H1 (cell line): ENCODE data around the gene KLHL17. TPM values are rescaled to one million over a fixed set of nuclear protein-coding genes. Genes with fewer than 3 reads are reported as not detected.

ENCODE experiments used
- E2F6 ChIP-seq: IDR thresholded peaks from 2 replicates; pipeline ENCODE4 v1.6.1; 2012; ENCODE audit warnings: inconsistent platforms
- EZH2 ChIP-seq: fragments of 200-600 bp; sonication (generic); IDR thresholded peaks from 2 replicates; pipeline ENCODE4 v1.7.1; 2012; ENCODE audit warnings: low read depth, mild to moderate bottlenecking, moderate library complexity, low read length, inconsistent platforms; ENCODE audit not compliant: severe bottlenecking
- HDAC2 ChIP-seq, 2 experiments: fragments of 300-600 bp in 1 of 2; sonication (generic) in 1 of 2; IDR thresholded peaks; 2 replicates each; pipeline ENCODE4 v1.6.1; 2011 to 2012; ENCODE audit warnings: low read depth in 2 of 2, low read length in 2 of 2, mild to moderate bottlenecking in 2 of 2, moderate library complexity in 2 of 2, borderline replicate concordance in 1 of 2, inconsistent platforms in 1 of 2
- RXRA ChIP-seq: IDR thresholded peaks from 2 replicates; pipeline ENCODE4 v1.6.1; 2011; ENCODE audit warnings: low read depth, mild to moderate bottlenecking, low read length, moderate library complexity; ENCODE audit not compliant: insufficient read depth
- polyA plus RNA-seq, 7 experiments: library from polyadenylated mRNA; depleted of rRNA in 3 of 7; stranded (reverse) in 5 of 7; unstranded in 2 of 7; fragments of >200 nt in 5 of 7; fragments of 200-250 nt in 2 of 7; gene quantifications; 1 replicate in 5 of 7; 2 replicates in 1 of 7; 4 replicates in 1 of 7; pipeline versions ENCODE4 v1.2.1 to v1.2.3, GENCODE V29; 2011 to 2013; ENCODE audit warnings: missing spikeins in 2 of 7, mixed read lengths in 2 of 7
- total RNA-seq: library from RNA; stranded (reverse); fragmentation: NEBNext Ultra II Directional; extraction: Animal tissue kit (Norgen Biotek cat#: 25700); gene quantifications from 2 replicates; pipeline ENCODE4 v1.2.1, GENCODE V29; 2021
- TF ChIP-seq, protein P1 (sequence below): fragments of 300-600 bp; sonication (generic); IDR thresholded peaks from 2 replicates; pipeline ENCODE4 v1.7.1; 2012; ENCODE audit warnings: low read length, moderate library complexity, mild to moderate bottlenecking, inconsistent platforms; ENCODE audit not compliant: insufficient replicate concordance
- TF ChIP-seq, protein P2 (sequence below): IDR thresholded peaks from 2 replicates; pipeline ENCODE4 v1.6.1; 2012; ENCODE audit warnings: low read length, inconsistent platforms

KLHL17 gene
- total and polyA plus RNA-seq, 2 of the 8 experiments (the other 6 are each of a cell fraction or from before 2014, with no cell fraction given), result 32.6 to 36.1 TPM

DNA sequence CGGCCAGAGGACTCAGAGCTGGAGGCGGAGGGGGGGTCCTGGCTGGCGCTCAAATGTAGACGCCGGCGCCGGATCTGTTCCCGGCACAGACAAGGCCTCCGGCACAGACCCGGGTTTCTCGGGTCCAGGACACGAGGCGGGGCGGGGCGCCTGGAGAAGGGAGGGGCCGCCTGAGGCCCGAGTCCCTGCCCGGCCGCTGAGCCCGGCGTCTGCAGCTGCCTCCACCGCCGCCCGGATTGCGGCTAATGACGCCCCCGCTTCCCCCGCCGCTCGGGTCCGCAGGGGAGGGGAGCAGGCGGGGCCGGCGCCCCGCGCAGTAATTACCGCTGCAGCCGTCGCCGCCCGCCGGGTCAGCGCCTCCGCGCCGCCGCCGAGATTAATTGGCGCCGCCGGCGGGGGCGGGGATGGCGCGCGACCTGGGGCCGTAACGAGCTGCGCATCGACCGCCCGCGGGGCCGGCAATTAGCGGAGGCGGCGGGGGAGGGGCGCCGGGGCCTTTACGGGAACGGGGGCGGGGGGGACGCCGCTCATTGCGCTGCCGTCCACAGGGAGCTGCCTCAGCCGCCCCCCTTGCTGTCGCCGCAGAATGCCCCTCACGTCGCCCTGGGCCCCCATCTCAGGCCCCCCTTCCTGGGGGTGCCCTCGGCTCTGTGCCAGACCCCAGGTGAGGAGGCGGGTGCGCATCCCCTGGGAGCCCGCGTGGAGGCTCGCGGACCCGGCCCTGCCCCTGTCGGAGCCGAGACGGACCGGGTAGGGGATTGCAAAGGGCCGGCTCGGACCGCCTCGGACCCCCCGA lies 18.6 kb upstream of the KLHL17 start (continued):
- TF ChIP-seq, protein P1, sequence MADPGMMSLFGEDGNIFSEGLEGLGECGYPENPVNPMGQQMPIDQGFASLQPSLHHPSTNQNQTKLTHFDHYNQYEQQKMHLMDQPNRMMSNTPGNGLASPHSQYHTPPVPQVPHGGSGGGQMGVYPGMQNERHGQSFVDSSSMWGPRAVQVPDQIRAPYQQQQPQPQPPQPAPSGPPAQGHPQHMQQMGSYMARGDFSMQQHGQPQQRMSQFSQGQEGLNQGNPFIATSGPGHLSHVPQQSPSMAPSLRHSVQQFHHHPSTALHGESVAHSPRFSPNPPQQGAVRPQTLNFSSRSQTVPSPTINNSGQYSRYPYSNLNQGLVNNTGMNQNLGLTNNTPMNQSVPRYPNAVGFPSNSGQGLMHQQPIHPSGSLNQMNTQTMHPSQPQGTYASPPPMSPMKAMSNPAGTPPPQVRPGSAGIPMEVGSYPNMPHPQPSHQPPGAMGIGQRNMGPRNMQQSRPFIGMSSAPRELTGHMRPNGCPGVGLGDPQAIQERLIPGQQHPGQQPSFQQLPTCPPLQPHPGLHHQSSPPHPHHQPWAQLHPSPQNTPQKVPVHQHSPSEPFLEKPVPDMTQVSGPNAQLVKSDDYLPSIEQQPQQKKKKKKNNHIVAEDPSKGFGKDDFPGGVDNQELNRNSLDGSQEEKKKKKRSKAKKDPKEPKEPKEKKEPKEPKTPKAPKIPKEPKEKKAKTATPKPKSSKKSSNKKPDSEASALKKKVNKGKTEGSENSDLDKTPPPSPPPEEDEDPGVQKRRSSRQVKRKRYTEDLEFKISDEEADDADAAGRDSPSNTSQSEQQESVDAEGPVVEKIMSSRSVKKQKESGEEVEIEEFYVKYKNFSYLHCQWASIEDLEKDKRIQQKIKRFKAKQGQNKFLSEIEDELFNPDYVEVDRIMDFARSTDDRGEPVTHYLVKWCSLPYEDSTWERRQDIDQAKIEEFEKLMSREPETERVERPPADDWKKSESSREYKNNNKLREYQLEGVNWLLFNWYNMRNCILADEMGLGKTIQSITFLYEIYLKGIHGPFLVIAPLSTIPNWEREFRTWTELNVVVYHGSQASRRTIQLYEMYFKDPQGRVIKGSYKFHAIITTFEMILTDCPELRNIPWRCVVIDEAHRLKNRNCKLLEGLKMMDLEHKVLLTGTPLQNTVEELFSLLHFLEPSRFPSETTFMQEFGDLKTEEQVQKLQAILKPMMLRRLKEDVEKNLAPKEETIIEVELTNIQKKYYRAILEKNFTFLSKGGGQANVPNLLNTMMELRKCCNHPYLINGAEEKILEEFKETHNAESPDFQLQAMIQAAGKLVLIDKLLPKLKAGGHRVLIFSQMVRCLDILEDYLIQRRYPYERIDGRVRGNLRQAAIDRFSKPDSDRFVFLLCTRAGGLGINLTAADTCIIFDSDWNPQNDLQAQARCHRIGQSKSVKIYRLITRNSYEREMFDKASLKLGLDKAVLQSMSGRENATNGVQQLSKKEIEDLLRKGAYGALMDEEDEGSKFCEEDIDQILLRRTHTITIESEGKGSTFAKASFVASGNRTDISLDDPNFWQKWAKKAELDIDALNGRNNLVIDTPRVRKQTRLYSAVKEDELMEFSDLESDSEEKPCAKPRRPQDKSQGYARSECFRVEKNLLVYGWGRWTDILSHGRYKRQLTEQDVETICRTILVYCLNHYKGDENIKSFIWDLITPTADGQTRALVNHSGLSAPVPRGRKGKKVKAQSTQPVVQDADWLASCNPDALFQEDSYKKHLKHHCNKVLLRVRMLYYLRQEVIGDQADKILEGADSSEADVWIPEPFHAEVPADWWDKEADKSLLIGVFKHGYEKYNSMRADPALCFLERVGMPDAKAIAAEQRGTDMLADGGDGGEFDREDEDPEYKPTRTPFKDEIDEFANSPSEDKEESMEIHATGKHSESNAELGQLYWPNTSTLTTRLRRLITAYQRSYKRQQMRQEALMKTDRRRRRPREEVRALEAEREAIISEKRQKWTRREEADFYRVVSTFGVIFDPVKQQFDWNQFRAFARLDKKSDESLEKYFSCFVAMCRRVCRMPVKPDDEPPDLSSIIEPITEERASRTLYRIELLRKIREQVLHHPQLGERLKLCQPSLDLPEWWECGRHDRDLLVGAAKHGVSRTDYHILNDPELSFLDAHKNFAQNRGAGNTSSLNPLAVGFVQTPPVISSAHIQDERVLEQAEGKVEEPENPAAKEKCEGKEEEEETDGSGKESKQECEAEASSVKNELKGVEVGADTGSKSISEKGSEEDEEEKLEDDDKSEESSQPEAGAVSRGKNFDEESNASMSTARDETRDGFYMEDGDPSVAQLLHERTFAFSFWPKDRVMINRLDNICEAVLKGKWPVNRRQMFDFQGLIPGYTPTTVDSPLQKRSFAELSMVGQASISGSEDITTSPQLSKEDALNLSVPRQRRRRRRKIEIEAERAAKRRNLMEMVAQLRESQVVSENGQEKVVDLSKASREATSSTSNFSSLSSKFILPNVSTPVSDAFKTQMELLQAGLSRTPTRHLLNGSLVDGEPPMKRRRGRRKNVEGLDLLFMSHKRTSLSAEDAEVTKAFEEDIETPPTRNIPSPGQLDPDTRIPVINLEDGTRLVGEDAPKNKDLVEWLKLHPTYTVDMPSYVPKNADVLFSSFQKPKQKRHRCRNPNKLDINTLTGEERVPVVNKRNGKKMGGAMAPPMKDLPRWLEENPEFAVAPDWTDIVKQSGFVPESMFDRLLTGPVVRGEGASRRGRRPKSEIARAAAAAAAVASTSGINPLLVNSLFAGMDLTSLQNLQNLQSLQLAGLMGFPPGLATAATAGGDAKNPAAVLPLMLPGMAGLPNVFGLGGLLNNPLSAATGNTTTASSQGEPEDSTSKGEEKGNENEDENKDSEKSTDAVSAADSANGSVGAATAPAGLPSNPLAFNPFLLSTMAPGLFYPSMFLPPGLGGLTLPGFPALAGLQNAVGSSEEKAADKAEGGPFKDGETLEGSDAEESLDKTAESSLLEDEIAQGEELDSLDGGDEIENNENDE, result no peak
- no peak for TF ChIP-seq HDAC2 (IDR thresholded peaks at IDR 0.05; ENCODE audit: borderline replicate concordance in 1 of 2, low read depth in 2 of 2, low read length in 2 of 2)
- TF ChIP-seq EZH2, result no peak
- TF ChIP-seq RXRA, result no peak
- TF ChIP-seq E2F6, result no peak
- TF ChIP-seq, protein P2, sequence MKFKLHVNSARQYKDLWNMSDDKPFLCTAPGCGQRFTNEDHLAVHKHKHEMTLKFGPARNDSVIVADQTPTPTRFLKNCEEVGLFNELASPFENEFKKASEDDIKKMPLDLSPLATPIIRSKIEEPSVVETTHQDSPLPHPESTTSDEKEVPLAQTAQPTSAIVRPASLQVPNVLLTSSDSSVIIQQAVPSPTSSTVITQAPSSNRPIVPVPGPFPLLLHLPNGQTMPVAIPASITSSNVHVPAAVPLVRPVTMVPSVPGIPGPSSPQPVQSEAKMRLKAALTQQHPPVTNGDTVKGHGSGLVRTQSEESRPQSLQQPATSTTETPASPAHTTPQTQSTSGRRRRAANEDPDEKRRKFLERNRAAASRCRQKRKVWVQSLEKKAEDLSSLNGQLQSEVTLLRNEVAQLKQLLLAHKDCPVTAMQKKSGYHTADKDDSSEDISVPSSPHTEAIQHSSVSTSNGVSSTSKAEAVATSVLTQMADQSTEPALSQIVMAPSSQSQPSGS, result no peak
